ENCODE data around the gene RFX4.

GRCh38 chr12:106580671-106581508, 1.9 kb upstream of the RFX4 start:
- no peak for TF ChIP-seq POLR2A (IDR thresholded peaks at IDR 0.05)
- TF ChIP-seq, protein P1, sequence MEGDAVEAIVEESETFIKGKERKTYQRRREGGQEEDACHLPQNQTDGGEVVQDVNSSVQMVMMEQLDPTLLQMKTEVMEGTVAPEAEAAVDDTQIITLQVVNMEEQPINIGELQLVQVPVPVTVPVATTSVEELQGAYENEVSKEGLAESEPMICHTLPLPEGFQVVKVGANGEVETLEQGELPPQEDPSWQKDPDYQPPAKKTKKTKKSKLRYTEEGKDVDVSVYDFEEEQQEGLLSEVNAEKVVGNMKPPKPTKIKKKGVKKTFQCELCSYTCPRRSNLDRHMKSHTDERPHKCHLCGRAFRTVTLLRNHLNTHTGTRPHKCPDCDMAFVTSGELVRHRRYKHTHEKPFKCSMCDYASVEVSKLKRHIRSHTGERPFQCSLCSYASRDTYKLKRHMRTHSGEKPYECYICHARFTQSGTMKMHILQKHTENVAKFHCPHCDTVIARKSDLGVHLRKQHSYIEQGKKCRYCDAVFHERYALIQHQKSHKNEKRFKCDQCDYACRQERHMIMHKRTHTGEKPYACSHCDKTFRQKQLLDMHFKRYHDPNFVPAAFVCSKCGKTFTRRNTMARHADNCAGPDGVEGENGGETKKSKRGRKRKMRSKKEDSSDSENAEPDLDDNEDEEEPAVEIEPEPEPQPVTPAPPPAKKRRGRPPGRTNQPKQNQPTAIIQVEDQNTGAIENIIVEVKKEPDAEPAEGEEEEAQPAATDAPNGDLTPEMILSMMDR (IDR thresholded peaks at IDR 0.05), result no peak
- no peak for TF ChIP-seq EP300 (IDR thresholded peaks at IDR 0.05)
